HG02938 (cell line): ENCODE results near the gene FAHD1.
"Not testable (repeated sequence)": the region's sequence is repeated elsewhere in the genome, so short reads cannot be mapped to it uniquely, and the experiment has no call there.

Experiments used
- ATAC-seq: cut with Tn5 transposase; IDR thresholded peaks from one replicate; pipeline ENCODE4 v1.9.1; 2021; ENCODE audit warnings: mild to moderate bottlenecking, moderate library complexity; ENCODE audit not compliant: unreplicated experiment

FAHD1 gene

GRCh38 chr16:1834096-1834495, 7.1 kb downstream of the FAHD1 start:
- ATAC-seq = no peak

GRCh38 chr16:1839554-1839953, 12.5 kb downstream of the FAHD1 start:
- ATAC-seq = no peak

GRCh38 chr16:1845985-1846384, 19.0 kb downstream of the FAHD1 start:
- ATAC-seq = no peak

GRCh38 chr16:1846416-1846815, 19.4 kb downstream of the FAHD1 start:
- no peak for ATAC-seq

DNA sequence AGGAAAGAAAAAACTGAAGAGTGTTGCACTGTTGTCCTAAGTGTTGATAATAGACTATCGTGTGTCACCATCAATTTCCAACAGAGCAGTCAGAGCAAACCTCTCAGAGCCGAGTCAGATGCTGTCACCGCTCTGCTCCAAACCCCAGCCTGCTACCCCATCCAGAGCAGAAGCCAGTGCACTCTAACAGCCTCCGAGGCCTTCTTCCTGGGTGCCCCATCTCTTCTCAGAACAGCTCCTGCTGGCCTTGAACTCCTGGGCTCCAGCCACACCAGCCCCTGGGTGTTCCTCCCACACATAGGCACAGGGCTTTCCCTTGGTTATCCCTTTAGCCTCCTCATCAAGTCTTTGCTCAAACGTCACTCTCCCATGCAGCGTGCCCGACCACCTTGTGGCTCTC, 24.0 kb downstream of the FAHD1 start:
- ATAC-seq = no peak

GRCh38 chr16:1851793-1852192, 24.8 kb downstream of the FAHD1 start:
- no peak for ATAC-seq

- ATAC-seq = no peak
Measured at GRCh38 chr16:1857433-1858097, 30.6 kb downstream of the FAHD1 start.

- no peak for ATAC-seq
Measured at GRCh38 chr16:1858189-1858865, 31.3 kb downstream of the FAHD1 start.

- ATAC-seq = no peak
Measured at GRCh38 chr16:1859650-1860049, 32.6 kb downstream of the FAHD1 start.

DNA sequence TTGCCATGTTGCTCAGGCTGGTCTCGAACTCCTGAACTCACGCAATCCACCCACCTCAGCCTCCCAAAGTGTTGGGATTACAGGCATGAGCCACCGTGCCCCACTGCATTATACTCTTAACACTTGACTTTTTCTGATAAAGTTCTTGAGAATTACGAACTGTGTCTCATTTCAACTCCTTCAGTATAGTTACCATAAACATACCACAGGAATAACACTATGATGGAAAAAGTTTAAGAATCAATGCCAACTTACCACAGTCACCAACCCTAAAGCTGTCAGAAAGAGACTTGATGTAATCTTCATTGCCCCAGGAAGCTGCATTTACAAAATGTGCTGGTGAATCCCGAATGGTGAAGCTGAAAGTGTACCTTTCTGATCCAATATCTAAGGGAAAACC, 34.7 kb downstream of the FAHD1 start:
- ATAC-seq = no peak

DNA sequence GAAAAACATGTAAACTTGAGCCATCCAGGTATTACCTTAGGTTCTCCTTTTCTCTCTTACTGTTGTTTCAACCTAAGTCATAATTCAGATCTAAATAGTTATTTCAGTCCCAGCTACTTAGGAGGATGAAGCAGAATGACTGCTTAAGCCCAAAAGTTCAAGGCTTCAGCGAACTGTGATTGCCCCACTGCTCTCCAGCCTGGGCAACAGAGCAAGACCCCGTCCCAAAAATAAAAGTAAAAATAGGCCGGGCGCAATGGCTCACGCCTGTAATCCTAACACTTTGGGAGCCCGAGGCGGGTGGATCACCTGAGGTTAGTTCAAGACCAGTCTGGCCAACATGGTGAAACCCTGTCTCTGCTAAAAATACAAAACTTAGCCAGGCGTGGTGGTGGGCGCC, 35.4 kb downstream of the FAHD1 start:
- ATAC-seq = no peak

- no peak for ATAC-seq
Measured at GRCh38 chr16:1863681-1864460, 36.9 kb downstream of the FAHD1 start.

- ATAC-seq = no peak
Measured at GRCh38 chr16:1865902-1866690, 39.1 kb downstream of the FAHD1 start.

- no peak for ATAC-seq
Measured at GRCh38 chr16:1870365-1871082, 43.5 kb downstream of the FAHD1 start.

DNA sequence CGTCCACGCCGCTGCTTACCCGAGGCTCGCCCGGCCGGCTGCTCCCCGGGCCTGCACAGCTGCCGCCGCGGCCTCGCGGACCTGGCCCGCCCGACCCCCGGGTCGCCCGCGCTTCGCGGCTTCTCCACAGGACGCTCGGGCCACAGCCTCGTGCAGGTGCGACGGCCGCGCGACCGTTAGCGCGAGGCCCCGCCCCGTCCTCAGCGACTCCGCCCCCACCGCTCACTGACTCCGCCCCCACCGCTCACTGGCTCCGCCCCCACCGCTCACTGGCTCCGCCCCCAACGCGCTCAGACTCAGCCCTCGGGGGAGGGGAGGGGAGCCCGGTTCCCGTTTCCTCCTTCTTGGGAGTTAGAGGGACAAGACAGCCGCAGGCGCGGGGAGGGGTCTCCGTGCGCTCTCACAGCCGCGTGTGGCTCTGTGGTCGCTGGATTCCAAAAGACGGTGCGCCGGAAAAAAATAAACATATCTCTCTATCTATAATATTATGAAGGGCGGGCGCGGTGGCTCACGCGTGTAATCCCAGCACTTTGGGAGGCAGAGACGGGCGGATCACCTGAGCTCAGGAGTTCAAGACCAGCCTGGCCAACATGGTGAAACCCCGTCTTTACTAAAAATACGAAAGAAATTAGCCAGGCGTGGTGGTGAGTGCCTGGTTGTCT, 45.1 kb downstream of the FAHD1 start, which contains the start of gene MEIOB:
Gene MEIOB, minus strand, starts transcription at position 191 of the 662 bp plus-strand sequence. CDS start 3,989 bp downstream, outside the sequence.
- no peak for ATAC-seq

GRCh38 chr16:1874854-1875253, 47.8 kb downstream of the FAHD1 start:
- no peak for ATAC-seq

DNA sequence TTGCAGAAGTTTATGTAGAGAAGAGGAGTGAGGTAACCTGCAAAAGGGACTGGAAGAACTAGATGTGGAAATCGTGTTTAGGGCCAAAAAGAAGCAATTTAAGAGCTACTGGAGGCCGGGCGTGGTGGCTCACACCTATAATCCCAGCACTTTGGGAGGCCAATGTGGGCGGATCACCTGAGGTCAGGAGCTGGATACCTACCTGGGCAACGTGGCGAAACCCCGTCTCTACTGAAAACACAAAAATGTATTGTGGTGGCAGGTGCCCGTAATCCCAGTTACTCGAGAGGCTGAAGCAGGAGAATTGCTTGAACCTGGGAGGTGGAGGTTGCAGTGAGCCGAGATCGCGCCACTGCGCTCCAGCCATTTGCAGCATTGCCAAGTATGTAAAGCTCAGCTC, 49.1 kb downstream of the FAHD1 start:
- ATAC-seq = not testable (repeated sequence)

DNA sequence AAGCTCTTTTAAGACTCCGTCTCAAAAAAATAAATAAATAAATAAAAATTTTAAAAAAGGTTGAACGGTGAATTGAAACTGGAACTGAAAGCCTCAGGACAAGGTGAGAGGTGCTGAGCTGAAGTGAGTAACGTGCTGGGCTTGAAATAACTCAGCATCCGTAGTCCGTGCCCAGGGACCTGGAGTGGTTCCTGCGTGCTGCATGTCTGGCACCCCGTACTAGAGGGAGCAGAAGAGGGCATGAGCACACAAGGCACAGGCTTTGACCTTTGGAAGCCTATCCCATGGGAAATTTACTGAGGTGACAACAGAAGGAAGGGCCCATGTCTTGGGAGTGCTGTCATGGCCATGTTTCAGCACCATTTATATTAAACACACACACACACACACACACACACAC, 49.5 kb downstream of the FAHD1 start:
- no peak for ATAC-seq

GRCh38 chr16:1877089-1877488, 50.1 kb downstream of the FAHD1 start:
- ATAC-seq = no peak

GRCh38 chr16:1877804-1878203, 50.8 kb downstream of the FAHD1 start:
- ATAC-seq = no peak
